NCI-H774 (cell line): ENCODE measurements around the gene FBXL3.
A peak's percentile ranks its signal among the peaks of the same experiment; 100 is the strongest.

Source experiments
- DNase-seq: peaks from one replicate; lab custom pipeline; 2025; lab: John Stamatoyannopoulos, UW

The FBXL3 gene

DNA sequence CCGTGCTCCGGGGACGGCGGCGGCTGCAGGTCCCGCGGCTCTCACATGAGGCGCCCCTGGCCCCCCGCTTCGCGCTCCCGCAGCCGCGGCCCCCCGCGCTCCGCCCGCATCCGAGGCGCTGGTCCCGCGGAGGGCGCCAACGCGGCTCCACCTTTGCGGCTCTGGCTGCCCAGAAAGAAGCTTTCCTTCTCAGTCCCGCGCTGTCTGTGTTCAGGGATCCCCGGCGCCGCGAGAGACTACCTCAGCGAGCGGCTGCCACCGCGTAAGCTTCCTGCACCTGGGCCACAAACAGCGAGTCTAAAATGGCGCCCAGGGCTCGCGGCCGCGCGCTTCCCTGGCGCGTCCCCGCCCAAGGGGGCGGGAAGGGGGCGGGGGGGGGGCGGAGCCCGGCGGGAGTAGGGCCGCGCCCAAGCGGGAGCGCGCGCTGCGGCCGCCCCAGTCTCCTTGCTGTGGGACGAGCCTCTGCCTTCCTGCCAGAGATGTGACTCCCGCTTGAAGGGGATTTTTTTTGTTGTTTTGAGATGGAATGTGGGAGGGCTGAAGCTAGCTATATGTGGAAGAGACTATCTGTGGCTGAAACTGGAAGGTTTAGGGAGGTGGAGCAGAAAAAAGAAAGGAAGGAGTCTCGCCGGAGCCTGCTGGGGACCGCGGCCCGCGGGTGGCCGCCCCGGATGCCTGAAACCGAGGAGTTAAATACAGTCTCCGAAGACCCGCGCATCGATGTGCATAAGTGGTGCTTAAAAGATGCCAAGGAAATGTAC, at the start of gene FBXL3:
Gene FBXL3 (minus strand): TSS at position 299 of the 761 bp plus-strand sequence. CDS start 5,299 bp downstream, outside the sequence.
- peak; percentile 36 for DNase-seq

- no peak for DNase-seq
These were observed 40.6 kb upstream of the FBXL3 start for GRCh38 chr13:77067519-77067918.

DNA sequence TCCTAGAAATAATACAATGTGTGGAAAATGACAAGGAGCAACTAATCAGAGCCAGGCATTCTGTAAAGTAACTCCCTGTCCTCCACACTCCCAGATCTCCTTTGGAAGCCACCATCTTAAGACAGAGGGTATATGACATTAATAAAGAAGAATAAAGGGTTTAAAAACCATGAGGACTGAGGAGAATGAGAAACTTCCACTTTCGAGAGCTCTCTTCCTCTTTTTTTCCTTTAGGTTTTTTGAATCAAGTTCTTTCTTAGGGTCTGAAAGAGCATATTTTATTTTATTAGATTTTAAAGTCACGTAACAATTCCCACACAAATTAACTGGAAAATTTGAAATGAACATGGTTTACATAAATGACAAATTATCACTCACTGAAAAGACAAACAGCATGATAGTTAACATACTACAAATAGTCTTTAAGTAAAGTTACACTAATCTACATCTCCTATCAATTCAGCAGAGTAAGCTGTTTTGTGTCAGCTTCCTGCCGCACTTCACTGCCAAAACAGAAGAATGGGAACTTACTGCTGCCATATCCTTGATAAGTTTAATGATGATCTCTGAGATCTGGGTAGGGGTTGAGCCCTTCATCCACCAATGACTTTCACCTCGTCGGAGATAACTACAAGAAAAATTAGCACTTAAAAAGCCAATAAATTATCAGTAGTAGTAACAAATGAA, 38.6 kb upstream of the FBXL3 start:
- no peak for DNase-seq

DNA sequence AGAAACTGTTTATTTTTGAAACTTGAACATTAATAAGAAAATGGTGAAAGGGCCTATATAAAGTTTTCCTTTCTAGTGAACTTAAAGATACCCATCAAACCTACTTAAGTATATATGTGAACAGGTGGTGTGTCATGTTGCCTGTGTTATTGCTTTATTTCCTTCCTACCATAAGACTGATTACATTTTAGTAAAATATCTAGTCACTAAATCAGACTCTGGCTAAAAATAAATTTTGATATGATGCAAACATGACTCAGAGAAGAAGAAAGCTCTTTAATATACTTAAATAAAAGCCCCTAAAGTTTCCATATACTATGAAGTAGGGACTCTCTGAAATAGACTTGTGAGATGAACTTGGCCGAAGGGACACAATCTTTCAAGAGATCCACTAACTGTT, 35.1 kb upstream of the FBXL3 start:
- DNase-seq = no peak

DNA sequence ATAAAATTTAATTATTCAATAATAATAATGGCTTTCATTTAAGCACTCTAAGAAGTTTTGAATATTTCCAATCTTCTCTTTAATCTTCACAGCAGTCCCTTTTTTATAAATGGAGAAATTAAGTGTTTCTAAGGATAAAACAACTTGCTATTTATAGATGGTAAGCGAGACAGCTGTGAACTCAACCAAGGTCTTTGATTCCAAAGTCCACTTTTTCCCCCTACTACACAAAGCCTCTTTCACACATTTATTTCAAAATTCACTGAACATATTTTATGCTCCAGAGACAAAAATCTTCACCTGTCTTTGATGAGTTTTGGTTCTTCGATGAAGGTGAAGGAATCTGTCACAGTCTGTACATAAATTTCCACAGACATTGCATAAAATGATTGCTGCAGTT, 34.4 kb upstream of the FBXL3 start:
- no peak for DNase-seq

- no peak for DNase-seq
These were observed 29.9 kb upstream of the FBXL3 start for GRCh38 chr13:77056886-77057285.

GRCh38 chr13:77056382-77056781, 29.4 kb upstream of the FBXL3 start:
- no peak for DNase-seq

DNA sequence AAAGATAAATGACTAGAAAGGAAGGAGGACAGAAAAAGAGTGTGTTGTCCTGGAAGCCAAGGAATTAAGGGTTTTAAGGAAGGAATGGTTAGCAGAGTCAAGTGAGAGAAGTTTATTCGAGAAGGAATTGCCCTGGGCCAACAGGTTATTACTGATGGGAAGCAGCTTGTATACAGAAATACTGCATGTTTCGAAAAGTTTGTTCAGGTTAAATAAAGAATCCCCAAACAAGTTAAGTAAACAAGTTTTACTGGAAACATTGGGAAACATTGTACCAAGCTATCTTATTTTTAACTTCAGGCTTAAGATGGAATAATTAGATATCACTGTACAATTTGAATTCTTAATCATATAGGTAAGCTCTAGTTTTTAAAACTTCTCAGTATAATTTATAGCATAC, 28.2 kb upstream of the FBXL3 start:
- DNase-seq = no peak

DNA sequence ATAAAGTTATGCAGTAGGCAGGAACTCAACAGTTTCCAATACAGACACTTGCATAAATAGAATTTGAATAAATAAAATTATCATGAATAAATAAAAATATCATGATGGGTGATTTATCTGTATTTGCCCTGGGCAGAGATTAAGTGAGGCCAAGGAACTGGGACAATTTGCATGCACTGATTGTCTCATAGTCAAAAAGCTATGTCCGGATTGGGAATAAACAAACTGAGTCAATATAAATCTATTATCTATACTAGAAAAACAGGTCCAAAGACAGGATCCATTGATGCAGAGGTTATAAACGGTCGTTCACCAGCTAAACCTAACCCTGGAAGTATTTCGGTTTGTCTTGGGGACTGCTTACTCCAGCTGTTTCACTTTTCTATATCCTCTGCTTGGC, 26.2 kb upstream of the FBXL3 start:
- DNase-seq = no peak

DNA sequence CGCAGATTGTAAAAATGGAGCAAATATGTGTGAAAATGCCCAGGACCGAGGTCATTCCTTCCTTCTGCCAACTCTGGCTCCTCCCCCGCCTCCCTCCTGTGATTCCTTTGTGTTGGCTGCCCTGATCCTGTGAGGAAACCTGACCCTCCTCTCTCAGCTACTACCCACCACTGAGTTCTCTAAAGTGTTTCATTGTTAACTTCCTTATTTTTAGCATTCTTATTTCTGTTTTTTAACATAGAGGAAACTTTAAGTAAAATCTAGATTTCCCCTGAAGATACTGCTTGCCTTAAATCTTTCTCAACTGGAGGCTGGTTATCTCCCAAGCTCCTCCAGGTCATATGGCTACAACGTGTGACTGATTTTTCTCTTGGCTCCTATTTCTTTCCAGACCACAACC, 21.7 kb upstream of the FBXL3 start:
- no peak for DNase-seq

DNA sequence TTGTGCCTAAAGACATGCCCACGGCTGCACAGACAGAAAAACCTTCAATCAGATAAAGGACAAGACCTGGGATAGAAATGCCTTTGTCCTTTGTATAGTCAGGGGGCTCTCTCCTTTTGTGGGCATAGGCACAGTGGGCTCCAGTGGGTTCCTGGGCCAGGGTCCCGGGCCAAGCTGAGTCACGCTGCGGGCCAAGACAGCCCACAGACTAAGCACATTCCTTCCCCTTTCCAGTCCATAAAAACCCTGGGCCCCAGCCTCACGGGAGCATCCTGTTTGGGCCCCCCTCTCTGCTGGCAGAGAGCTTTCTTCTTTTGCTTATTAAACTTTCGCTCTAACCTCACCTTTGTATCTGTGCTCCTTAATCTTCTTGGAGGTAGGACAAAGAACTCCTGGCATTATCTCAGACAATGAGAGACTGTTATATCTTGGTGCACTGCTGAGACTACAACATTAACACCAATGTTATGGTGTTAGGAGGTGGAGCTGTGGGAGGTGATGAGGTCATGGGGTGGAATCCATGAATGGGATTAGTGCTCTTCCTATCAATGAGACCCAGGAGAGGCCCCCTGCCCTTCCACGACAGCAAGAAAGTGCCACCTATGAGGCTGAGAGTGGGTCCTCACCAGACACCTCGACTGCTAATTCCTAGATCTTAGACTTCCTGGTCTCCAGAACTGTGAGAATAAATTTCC, 20.8 kb upstream of the FBXL3 start:
- no peak for DNase-seq

GRCh38 chr13:77042566-77043177, 15.7 kb upstream of the FBXL3 start:
- DNase-seq = no peak

DNA sequence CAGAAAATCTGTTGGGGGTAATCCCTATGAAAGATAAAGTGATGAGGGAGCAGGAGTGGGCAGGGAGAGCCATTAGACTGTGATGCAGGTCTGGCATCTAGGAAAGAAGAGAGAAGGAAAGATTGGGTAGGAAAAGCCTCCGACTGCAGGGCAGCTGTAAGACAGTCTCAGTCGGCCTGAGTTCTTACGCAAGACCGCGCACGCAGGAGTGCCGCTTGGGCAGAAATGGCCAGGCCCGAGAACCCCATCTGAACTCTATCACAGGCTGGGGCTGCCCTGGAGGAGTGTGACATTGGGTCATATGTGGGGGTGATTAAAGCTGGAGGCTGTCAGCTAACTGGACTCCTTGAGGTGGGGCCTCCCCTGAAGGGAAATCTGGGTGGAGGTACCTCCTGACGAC, 13.9 kb upstream of the FBXL3 start:
- DNase-seq = no peak

- DNase-seq = peak; percentile 34
These were observed 13.1 kb upstream of the FBXL3 start for GRCh38 chr13:77040076-77040475.

- DNase-seq = no peak
These were observed 12.0 kb upstream of the FBXL3 start for GRCh38 chr13:77038907-77039480.

- no peak for DNase-seq
These were observed 9.3 kb upstream of the FBXL3 start for GRCh38 chr13:77036279-77036678.

GRCh38 chr13:77034881-77035280, 7.9 kb upstream of the FBXL3 start:
- no peak for DNase-seq

GRCh38 chr13:77033717-77034302, 6.9 kb upstream of the FBXL3 start:
- no peak for DNase-seq

GRCh38 chr13:77031656-77032243, 4.8 kb upstream of the FBXL3 start:
- no peak for DNase-seq

- no peak for DNase-seq
These were observed 2.5 kb upstream of the FBXL3 start for GRCh38 chr13:77029436-77029835.

DNA sequence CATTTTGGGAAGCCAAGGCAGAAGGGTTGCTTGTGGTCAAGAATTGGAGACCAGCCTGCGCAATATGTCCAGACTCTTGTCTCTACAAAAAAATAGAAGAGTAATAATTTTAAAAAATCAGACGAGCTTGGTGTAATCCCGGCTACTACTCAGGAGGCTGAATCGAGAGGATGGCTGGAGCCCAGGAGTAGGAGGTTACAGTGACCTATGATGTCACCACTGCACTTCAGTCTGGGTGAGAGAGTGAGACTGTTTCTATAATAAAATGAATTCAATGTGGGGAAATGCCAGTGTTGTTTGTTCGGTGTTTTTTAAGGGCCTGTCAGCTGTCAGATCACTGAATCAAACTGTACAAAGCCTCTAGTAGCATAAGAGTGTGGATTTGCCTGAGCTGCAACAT, 1.2 kb upstream of the FBXL3 start:
- peak; percentile 16 for DNase-seq
